Activated CD4-positive, CD25-positive, alpha-beta regulatory T cell treated with anti-CD3 and anti-CD28 coated beads, Interleukin-2, amount 50 U/mL, for 24 hours (primary cell): ENCODE measurements around the gene TUBB8B.
"Not testable (repeated sequence)": the region's sequence is repeated elsewhere in the genome, so short reads cannot be mapped to it uniquely, and the experiment has no call there.

Experiments
- ATAC-seq, 2 donors: fragments of 150-1000 bp; cut with Tn5 transposase; one replicate each; pipeline ENCODE4 v1.10.0; 2021; ENCODE audit warnings: mild to moderate bottlenecking in 1 of 2, moderate library complexity in 1 of 2

TUBB8B gene

GRCh38 chr18:11383-12274, 37.8 kb downstream of the TUBB8B start:
- not testable (repeated sequence) for ATAC-seq

DNA sequence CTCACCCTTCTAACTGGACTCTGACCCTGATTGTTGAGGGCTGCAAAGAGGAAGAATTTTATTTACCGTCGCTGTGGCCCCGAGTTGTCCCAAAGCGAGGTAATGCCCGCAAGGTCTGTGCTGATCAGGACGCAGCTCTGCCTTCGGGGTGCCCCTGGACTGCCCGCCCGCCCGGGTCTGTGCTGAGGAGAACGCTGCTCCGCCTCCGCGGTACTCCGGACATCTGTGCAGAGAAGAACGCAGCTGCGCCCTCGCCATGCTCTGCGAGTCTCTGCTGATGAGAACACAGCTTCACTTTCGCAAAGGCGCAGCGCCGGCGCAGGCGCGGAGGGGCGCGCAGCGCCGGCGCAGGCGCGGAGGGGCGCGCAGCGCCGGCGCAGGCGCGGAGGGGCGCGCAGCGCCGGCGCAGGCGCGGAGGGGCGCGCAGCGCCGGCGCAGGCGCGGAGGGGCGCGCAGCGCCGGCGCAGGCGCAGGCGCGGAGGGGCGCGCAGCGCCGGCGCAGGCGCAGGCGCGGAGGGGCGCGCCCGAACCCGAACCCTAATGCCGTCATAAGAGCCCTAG, 38.7 kb downstream of the TUBB8B start:
- not testable (repeated sequence) for ATAC-seq

DNA sequence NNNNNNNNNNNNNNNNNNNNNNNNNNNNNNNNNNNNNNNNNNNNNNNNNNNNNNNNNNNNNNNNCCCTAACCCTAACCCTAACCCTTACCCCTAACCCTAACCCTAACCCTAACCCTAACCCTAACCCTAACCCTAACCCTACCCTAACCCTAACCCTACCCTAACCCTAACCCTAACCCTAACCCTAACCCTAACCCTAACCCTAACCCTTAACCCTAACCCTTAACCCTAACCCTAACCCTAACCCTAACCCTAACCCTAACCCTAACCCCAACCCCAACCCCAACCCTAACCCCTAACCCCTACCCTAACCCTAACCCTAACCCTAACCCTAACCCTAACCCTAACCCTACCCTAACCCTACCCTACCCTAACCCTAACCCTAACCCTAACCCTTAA, 39.5 kb downstream of the TUBB8B start:
- not testable (repeated sequence) for ATAC-seq
